HepG2 (cell line): Measurements from ENCODE around the gene VEGFB. TPM values are rescaled to one million over a fixed set of nuclear protein-coding genes. Genes with fewer than 3 reads are reported as not detected.

Experiments
- AHDC1 ChIP-seq: sonication (generic); formaldehyde crosslinking; IDR thresholded peaks from 2 replicates; pipeline ENCODE4 v1.5.1; 2020; ENCODE audit warnings: mild to moderate bottlenecking, missing genetic modification reagents, borderline replicate concordance
- FOXC1 ChIP-seq: sonication (generic); formaldehyde crosslinking; IDR thresholded peaks from 2 replicates; pipeline ENCODE4 v1.8.0; 2022; ENCODE audit warnings: mild to moderate bottlenecking, missing genetic modification reagents, borderline replicate concordance
- FOXJ3 ChIP-seq: sonication (generic); formaldehyde crosslinking; IDR thresholded peaks from 2 replicates; pipeline ENCODE4 v1.4.0; 2020; ENCODE audit warnings: missing genetic modification reagents, mild to moderate bottlenecking, borderline replicate concordance
- MXD3 ChIP-seq: IDR thresholded peaks from 2 replicates; pipeline ENCODE4 v1.6.1; 2016; ENCODE audit warnings: mild to moderate bottlenecking, missing biosample characterization, missing genetic modification reagents
- SMAD1 ChIP-seq: sonication (generic); formaldehyde crosslinking; IDR thresholded peaks from 2 replicates; pipeline ENCODE4 v1.4.0; 2020; ENCODE audit warnings: missing genetic modification reagents, low read depth, mild to moderate bottlenecking, borderline replicate concordance
- TARDBP ChIP-seq: sonication (generic); formaldehyde crosslinking; IDR thresholded peaks from 2 replicates; pipeline ENCODE4 v1.8.0; 2022; ENCODE audit warnings: mild to moderate bottlenecking, missing genetic modification reagents
- TGIF2 ChIP-seq: IDR thresholded peaks from 2 replicates; pipeline ENCODE4 v1.6.1; 2016; ENCODE audit warnings: control low read depth, missing compliant biosample characterization
- ZBTB7A ChIP-seq: sonication (generic); formaldehyde crosslinking; IDR thresholded peaks from 2 replicates; pipeline ENCODE4 v1.8.0; 2022; ENCODE audit warnings: mild to moderate bottlenecking, missing genetic modification reagents
- ZKSCAN1 ChIP-seq: fragments of 150-350 bp; IDR thresholded peaks from 2 replicates; pipeline ENCODE4 v1.6.1; 2014; ENCODE audit warnings: low read length
- ZNF230 ChIP-seq: sonication (generic); formaldehyde crosslinking; IDR thresholded peaks from 2 replicates; pipeline ENCODE4 v1.4.0; 2020; ENCODE audit warnings: mild to moderate bottlenecking, missing genetic modification reagents
- ZNF292 ChIP-seq: sonication (generic); formaldehyde crosslinking; IDR thresholded peaks from 2 replicates; pipeline ENCODE4 v1.8.1; 2022; ENCODE audit warnings: mild to moderate bottlenecking, low read depth, missing genetic modification reagents, borderline replicate concordance
- ZNF432 ChIP-seq: sonication (generic); formaldehyde crosslinking; IDR thresholded peaks from 2 replicates; pipeline ENCODE4 v1.5.0; 2020; ENCODE audit warnings: missing genetic modification reagents, mild to moderate bottlenecking, borderline replicate concordance
- ZNF781 ChIP-seq: sonication (generic); formaldehyde crosslinking; IDR thresholded peaks from 2 replicates; pipeline ENCODE4 v1.5.1; 2020; ENCODE audit warnings: borderline replicate concordance, mild to moderate bottlenecking, missing genetic modification reagents; ENCODE audit errors: not compliant biosample characterization
- ZNF788 ChIP-seq: sonication (generic); formaldehyde crosslinking; IDR thresholded peaks from 2 replicates; pipeline ENCODE4 v1.5.0; 2020; ENCODE audit warnings: mild to moderate bottlenecking, missing genetic modification reagents, borderline replicate concordance
- ZSCAN22 ChIP-seq: sonication (generic); formaldehyde crosslinking; IDR thresholded peaks from 2 replicates; pipeline ENCODE4 v1.4.0; 2020; ENCODE audit warnings: mild to moderate bottlenecking, missing genetic modification reagents
- ZSCAN5A ChIP-seq: sonication (generic); formaldehyde crosslinking; IDR thresholded peaks from 2 replicates; pipeline ENCODE4 v1.8.0; 2022; ENCODE audit warnings: mild to moderate bottlenecking, missing genetic modification reagents, borderline replicate concordance
- ZSCAN9 ChIP-seq: IDR thresholded peaks from 2 replicates; pipeline ENCODE4 v1.6.1; 2016; ENCODE audit warnings: borderline replicate concordance
- ZXDC ChIP-seq: sonication (generic); formaldehyde crosslinking; IDR thresholded peaks from 2 replicates; pipeline ENCODE4 v1.5.0; 2020; ENCODE audit warnings: mild to moderate bottlenecking, missing genetic modification reagents
- polyA plus RNA-seq, 8 experiments: library from polyadenylated mRNA; depleted of rRNA in 3 of 8; stranded (reverse) in 7 of 8; unstranded in 1 of 8; fragments of >200 nt; fragmentation: Illumina TruSeq in 4 of 8; extraction: Trizol in 4 of 8; gene quantifications; 2 replicates each; pipeline versions ENCODE4 v1.2.1 to v1.2.3, GENCODE V29; 2011 to 2016; ENCODE audit warnings: low read depth in 4 of 8, missing spikeins in 1 of 8, mixed read lengths in 1 of 8; ENCODE audit not compliant: insufficient read depth in 1 of 8
- total RNA-seq, 5 experiments: library from RNA; depleted of rRNA; stranded (reverse); fragments of >200 nt; fragmentation: Illumina TruSeq; extraction: Trizol; gene quantifications; 2 replicates each; pipeline ENCODE4 v1.2.3, GENCODE V29; 2016; ENCODE audit warnings: low read depth in 1 of 5

Gene VEGFB
- total and polyA plus RNA-seq, 2 of the 13 experiments (the other 11 are each of a cell fraction or from before 2014, with no cell fraction given): 9.0 to 11.3 TPM

- TF ChIP-seq AHDC1 (CRISPR knock-in tag) (peak; percentile 67; the same call in 1 of the 2 replicates), TARDBP (CRISPR knock-in tag) (peak; percentile 87; the same call in 1 of the 2 replicates), ZSCAN22 (CRISPR knock-in tag) (peak; percentile 85), ZSCAN9 (peak; percentile 87; the same call in 1 of the 2 replicates), ZSCAN5A (peak; percentile 86; the same call in 1 of the 2 replicates), ZKSCAN1 (peak; percentile 36; the same call in 1 of the 2 replicates), FOXC1 (CRISPR knock-in tag) (peak; percentile 95; the same call in 1 of the 2 replicates), TGIF2 (peak; percentile 93), SMAD1 (CRISPR knock-in tag) (peak; percentile 92), ZNF292 (no peak; the same call in 1 of the 2 replicates), ZBTB7A (CRISPR knock-in tag) (no peak), ZNF781 (CRISPR knock-in tag) (peak; percentile 91), MXD3 (peak; percentile 97), ZNF432 (CRISPR knock-in tag) (0 out of 2 replicates have a peak, but pooled peaks have one; percentile 69), ZNF230 (CRISPR knock-in tag) (peak; percentile 97), ZXDC (CRISPR knock-in tag) (peak; percentile 98), ZNF788 (CRISPR knock-in tag) (peak; percentile 97), FOXJ3 (CRISPR knock-in tag) (no peak)
These were observed 49.1 kb upstream of the VEGFB start (continued) for GRCh38 chr11:64185175-64185692.
